Upper lobe of left lung (tissue), 6 donors: ENCODE measurements around the gene ANO4. TPM values are rescaled to one million over a fixed set of nuclear protein-coding genes. Genes with fewer than 3 reads are reported as not detected.

Source experiments
- ATAC-seq, 2 donors: fragments of 200-7000 bp; cut with Tn5 transposase; one replicate each; pipeline ENCODE4 v1.9.1; 2022; ENCODE audit warnings: mild to moderate bottlenecking in 2 of 2, moderate library complexity in 2 of 2; ENCODE audit not compliant: low FRiP score in 2 of 2
- DNase-seq, 2 donors: peaks; one replicate each; pipeline ENCODE4 v3.0.0-alpha.2; 2019 to 2020
- H3K27ac ChIP-seq, 4 donors: fragments of 200-600 bp; sonication (generic); one replicate each; pipeline ENCODE4 v1.5.1; 2016 to 2019
- H3K27me3 ChIP-seq, 4 donors: fragments of 200-600 bp; sonication (generic); one replicate each; pipeline ENCODE4 v1.5.1; 2017 to 2019
- H3K36me3 ChIP-seq, 4 donors: fragments of 200-600 bp; sonication (generic); one replicate each; pipeline ENCODE4 v1.5.1; 2016 to 2019
- H3K4me1 ChIP-seq, 4 donors: fragments of 200-600 bp; sonication (generic); one replicate each; pipeline ENCODE4 v1.5.1; 2018 to 2019
- H3K4me3 ChIP-seq, 4 donors: fragments of 200-600 bp; sonication (generic); one replicate each; pipeline ENCODE4 v1.5.1; 2017 to 2019; ENCODE audit warnings: mild to moderate bottlenecking in 2 of 4, moderate library complexity in 1 of 4
- H3K9me3 ChIP-seq, 4 donors: fragments of 200-600 bp; sonication (generic); one replicate each; pipeline ENCODE4 v1.5.1; 2018 to 2019
- CTCF ChIP-seq, 6 experiments: fragments of 450-650 bp in 4 of 6; fragments of 200-600 bp in 2 of 6; sonication (generic) in 2 of 6; IDR thresholded peaks; one replicate each; pipeline ENCODE4 v1.5.1; 2016 to 2019; ENCODE audit warnings: antibody characterized with exemption in 6 of 6
- EP300 ChIP-seq, 4 donors: sonication (generic); formaldehyde crosslinking; IDR thresholded peaks; one replicate each; pipeline ENCODE4 v1.5.1; 2017; ENCODE audit warnings: antibody characterized with exemption in 4 of 4, control low read depth in 2 of 4
- POLR2A ChIP-seq, 4 donors: fragments of 450-650 bp; IDR thresholded peaks; one replicate each; pipeline ENCODE4 v1.5.1; 2016 to 2017; ENCODE audit warnings: antibody characterized with exemption in 4 of 4, mild to moderate bottlenecking in 2 of 4
- POLR2AphosphoS5 ChIP-seq, 2 donors: sonication (generic); formaldehyde crosslinking; IDR thresholded peaks; one replicate each; pipeline ENCODE4 v1.5.1; 2017; ENCODE audit warnings: antibody characterized with exemption in 2 of 2
- WGBS, 2 donors: methylation state at CpG; one replicate each; pipeline ENCODE4 v1.1.5; 2017 to 2018; 5-methylcytosine and 5-hydroxymethylcytosine counted together
- total RNA-seq, 6 donors: library from RNA; depleted of rRNA in 4 of 6; stranded (reverse); fragments of >200 nt in 4 of 6; gene quantifications; one replicate each; pipeline versions ENCODE4 v1.1.0 to v1.2.1, GENCODE V29; 2016 to 2021
- donor health status: DM: no; HTN: no; CAD: no; lungs with moderate emphysema.
- donor health status: DM: no; HTN: yes; CAD: no; lungs with severe emphysema.

The ANO4 gene
- total RNA-seq, 6 donors from 2014 or later, result 0.17 to 1.2 (median 0.30) TPM; not detected in 3

DNA sequence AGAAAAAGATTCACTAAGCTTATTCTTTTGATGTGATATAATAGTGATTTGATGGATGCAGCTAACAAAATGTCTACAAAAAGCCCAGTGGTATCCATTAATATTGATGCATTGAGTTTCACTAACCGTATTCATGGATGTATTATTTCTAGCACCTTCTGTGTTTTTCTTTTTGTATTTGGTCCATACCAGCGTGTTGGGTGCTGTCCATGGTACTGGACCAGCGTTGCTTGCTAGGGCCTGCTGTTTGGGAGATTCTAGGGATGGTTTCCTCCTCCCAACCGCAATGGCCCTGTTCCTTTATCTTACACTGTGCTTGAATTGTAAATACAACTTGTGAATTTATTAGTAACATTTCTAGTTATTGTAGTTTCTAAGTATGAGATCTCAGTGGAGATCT is 31.7 kb downstream of the ANO4 start:
- no peaks in the 10 kb centered on the region for H3K27me3 ChIP-seq
- TF ChIP-seq POLR2AphosphoS5 (IDR thresholded peaks at IDR 0.05) (no peak), POLR2A (IDR thresholded peaks at IDR 0.05) (no peak), EP300 (IDR thresholded peaks at IDR 0.05) (no peak), CTCF (IDR thresholded peaks at IDR 0.05) (no peak)
- peak in 1 of 2 donors; percentile 22 for DNase-seq
- 7 to 15% methylated on average over 4 of the region's 4 CpGs for WGBS, 2 donors
- no peaks in the 10 kb centered on the region for H3K36me3 ChIP-seq
- H3K4me3 ChIP-seq, result no peak overlapping the region
- H3K4me1 ChIP-seq, result no peaks in the 10 kb centered on the region
- no peak for ATAC-seq
- H3K27ac ChIP-seq, result no peak overlapping the region
- H3K9me3 ChIP-seq, result no peaks in the 10 kb centered on the region

GRCh38 chr12:100827901-100828520 is 33.4 kb downstream of the ANO4 start:
- ATAC-seq (peak in 1 of 2 donors; percentile 41), DNase-seq (no peak)
- Histone ChIP-seq H3K4me3 (no peak overlapping the region), H3K9me3 (no peaks in the 10 kb centered on the region), H3K4me1 (no peaks in the 10 kb centered on the region), H3K27me3 (no peaks in the 10 kb centered on the region), H3K27ac (no peak overlapping the region), H3K36me3 (no peaks in the 10 kb centered on the region)
- 46 to 49% methylated on average over 4 of the region's 4 CpGs for WGBS, 2 donors
- TF ChIP-seq POLR2AphosphoS5 (IDR thresholded peaks at IDR 0.05) (no peak), CTCF (IDR thresholded peaks at IDR 0.05) (peak in 3 of 6 experiments; percentile 38 to 47 (median 45))

- Histone ChIP-seq H3K27me3 (no peaks in the 10 kb centered on the region), H3K4me3 (no peak overlapping the region), H3K4me1 (no peaks in the 10 kb centered on the region), H3K27ac (no peak overlapping the region), H3K9me3 (no peaks in the 10 kb centered on the region), H3K36me3 (no peaks in the 10 kb centered on the region)
- no peak for TF ChIP-seq POLR2AphosphoS5 (IDR thresholded peaks at IDR 0.05)
- TF ChIP-seq CTCF (IDR thresholded peaks at IDR 0.05), result no peak
- TF ChIP-seq EP300 (IDR thresholded peaks at IDR 0.05), result no peak
- no peak for TF ChIP-seq POLR2A (IDR thresholded peaks at IDR 0.05)
- ATAC-seq (no peak), DNase-seq (no peak)
- WGBS, 2 donors, result 81 to 85% methylated on average over 6 of the region's 6 CpGs
These were observed 35.6 kb downstream of the ANO4 start for GRCh38 chr12:100830003-100830795.

DNA sequence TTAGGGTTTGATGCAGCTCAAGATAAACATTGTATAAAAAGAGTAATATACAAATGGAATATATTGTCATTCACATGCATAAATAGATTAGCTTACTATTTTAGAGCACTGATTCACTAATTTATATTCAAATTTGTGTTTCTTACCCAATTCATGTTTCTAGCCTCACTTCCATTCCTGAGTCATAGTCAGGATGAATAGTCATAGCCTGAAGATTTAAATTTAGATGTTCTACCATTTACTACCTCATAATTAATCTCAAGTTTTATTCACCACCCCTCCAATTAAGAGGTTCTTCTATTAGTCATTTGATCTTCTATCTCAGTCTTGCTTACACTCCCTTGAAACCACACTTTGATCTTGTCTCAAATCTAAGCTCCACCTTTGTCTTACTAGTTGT is 38.7 kb downstream of the ANO4 start:
- ATAC-seq (no peak), DNase-seq (no peak)

More for the DNA sequence above, 38.7 kb downstream of the ANO4 start:
- Histone ChIP-seq H3K27ac (no peak overlapping the region), H3K4me3 (no peak overlapping the region), H3K36me3 (no peaks in the 10 kb centered on the region), H3K27me3 (no peaks in the 10 kb centered on the region), H3K9me3 (no peaks in the 10 kb centered on the region), H3K4me1 (no peaks in the 10 kb centered on the region)
- TF ChIP-seq CTCF (IDR thresholded peaks at IDR 0.05), result no peak
- TF ChIP-seq POLR2AphosphoS5 (IDR thresholded peaks at IDR 0.05), result no peak
- TF ChIP-seq EP300 (IDR thresholded peaks at IDR 0.05), result no peak
- no peak for TF ChIP-seq POLR2A (IDR thresholded peaks at IDR 0.05)
